Vagina (tissue), 2 donors: ENCODE results near the gene NTSR1. TPM values are rescaled to one million over a fixed set of nuclear protein-coding genes. Genes with fewer than 3 reads are reported as not detected.

Source experiments
- DNase-seq, 2 donors: peaks; one replicate each; pipeline ENCODE4 v3.0.0-alpha.2; 2017; ENCODE audit errors: extremely low spot score in 2 of 2
- H3K27ac ChIP-seq: fragments of 200-600 bp; sonication (generic); one replicate; pipeline ENCODE4 v1.5.1; 2019
- H3K27me3 ChIP-seq: fragments of 200-600 bp; sonication (generic); one replicate; pipeline ENCODE4 v1.5.1; 2019
- H3K36me3 ChIP-seq, 2 donors: fragments of 200-600 bp; sonication (generic); one replicate each; pipeline ENCODE4 v1.5.1; 2017 to 2019
- H3K4me1 ChIP-seq: fragments of 200-600 bp; sonication (generic); one replicate; pipeline ENCODE4 v1.5.1; 2019
- H3K4me3 ChIP-seq, 2 donors: fragments of 200-600 bp; sonication (generic); 1 replicate in 1 of 2; 2 replicates in 1 of 2; pipeline ENCODE4 v1.5.1; 2016 to 2019
- H3K9me3 ChIP-seq: fragments of 200-600 bp; sonication (generic); one replicate; pipeline ENCODE4 v1.5.1; 2019
- POLR2A ChIP-seq, 2 donors: fragments of 450-650 bp; IDR thresholded peaks; one replicate each; pipeline ENCODE4 v1.6.1; 2017; ENCODE audit warnings: antibody characterized with exemption in 2 of 2, mild to moderate bottlenecking in 2 of 2, moderate library complexity in 2 of 2
- POLR2AphosphoS5 ChIP-seq, 2 donors: sonication (generic); formaldehyde crosslinking; IDR thresholded peaks; one replicate each; pipeline ENCODE4 v1.9.0; 2017; ENCODE audit warnings: antibody characterized with exemption in 2 of 2, mild to moderate bottlenecking in 2 of 2, low read depth in 1 of 2; ENCODE audit not compliant: insufficient read depth in 1 of 2
- intact Hi-C: fragments of 100-400 bp; cut with DNase I; formaldehyde crosslinking; loops from one replicate; pipeline ENCODE4 v1.15.1; 2023
- total RNA-seq: library from RNA; depleted of rRNA; stranded (reverse); fragments of >200 nt; gene quantifications from one replicate; pipeline ENCODE4 v1.2.3, GENCODE V29; 2016
- TF ChIP-seq, protein P1 (sequence below), 3 experiments: fragments of 450-650 bp in 2 of 3; fragments of 200-600 bp in 1 of 3; sonication (generic) in 1 of 3; IDR thresholded peaks; one replicate each; pipeline ENCODE4 v1.5.1; 2017 to 2019; ENCODE audit warnings: antibody characterized with exemption in 3 of 3, mild to moderate bottlenecking in 2 of 3, moderate library complexity in 2 of 3

Gene NTSR1
- total RNA-seq, 1 donor from 2014 or later = 0.49 TPM

DNA sequence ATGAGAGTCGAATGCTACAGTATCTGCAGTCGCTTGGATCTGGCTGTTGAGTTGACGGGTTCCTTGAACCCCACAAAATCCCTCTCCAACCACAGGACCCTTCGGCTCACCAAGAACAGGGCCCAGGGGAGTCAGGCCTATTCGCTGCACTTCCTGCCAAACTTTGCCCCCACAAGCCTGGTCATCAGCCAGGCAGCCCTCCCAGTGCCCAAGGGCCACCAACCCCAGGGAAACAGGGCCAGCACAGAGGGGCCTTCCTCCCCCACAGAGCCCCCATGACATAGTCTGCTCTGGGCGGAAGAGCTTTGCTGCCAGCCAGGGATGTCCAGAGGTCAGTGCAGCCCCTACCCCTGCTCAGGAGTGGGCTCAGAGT, 53.1 kb downstream of the NTSR1 start:
- Histone ChIP-seq H3K27ac (no peak overlapping the region), H3K27me3 (no peaks in the 10 kb centered on the region)
- intact Hi-C loops = no loop called here

DNA sequence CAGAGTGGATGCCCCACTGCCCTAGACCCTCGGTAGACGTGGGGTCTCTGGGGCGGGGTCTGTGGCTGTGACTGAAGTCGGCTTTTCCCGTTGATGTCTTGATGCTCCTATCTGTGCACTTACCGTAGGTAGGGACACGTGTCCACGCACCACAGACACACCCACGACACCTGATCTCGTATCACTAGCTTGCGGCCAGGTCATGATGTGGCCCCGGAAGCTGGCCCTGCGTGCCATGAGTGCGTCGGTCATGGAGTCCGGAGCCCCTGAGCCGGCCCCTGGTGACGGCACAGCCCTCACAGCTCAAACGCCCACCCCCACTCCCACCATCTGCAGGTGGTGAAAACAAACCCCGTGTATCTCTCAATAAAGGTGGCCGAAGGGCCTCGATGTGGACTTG, 53.7 kb downstream of the NTSR1 start:
- no peaks in the 10 kb centered on the region for H3K9me3 ChIP-seq
- no peaks in the 10 kb centered on the region for H3K4me1 ChIP-seq
- no peak for DNase-seq
- no peak overlapping the region for H3K4me3 ChIP-seq
- no peaks in the 10 kb centered on the region for H3K27me3 ChIP-seq
- H3K36me3 ChIP-seq = no peaks in the 10 kb centered on the region
- no peak for TF ChIP-seq POLR2AphosphoS5 (IDR thresholded peaks at IDR 0.05; ENCODE audit: insufficient read depth in 1 of 2, low read depth in 1 of 2)
- H3K27ac ChIP-seq = no peak overlapping the region
- intact Hi-C loops = no loop called here

More for the DNA sequence above, 53.1 kb downstream of the NTSR1 start:
- H3K4me1 ChIP-seq = no peaks in the 10 kb centered on the region
- DNase-seq = no peak
- H3K4me3 ChIP-seq = no peak overlapping the region
- H3K36me3 ChIP-seq = no peaks in the 10 kb centered on the region
- H3K9me3 ChIP-seq = no peaks in the 10 kb centered on the region
- TF ChIP-seq, protein P1, sequence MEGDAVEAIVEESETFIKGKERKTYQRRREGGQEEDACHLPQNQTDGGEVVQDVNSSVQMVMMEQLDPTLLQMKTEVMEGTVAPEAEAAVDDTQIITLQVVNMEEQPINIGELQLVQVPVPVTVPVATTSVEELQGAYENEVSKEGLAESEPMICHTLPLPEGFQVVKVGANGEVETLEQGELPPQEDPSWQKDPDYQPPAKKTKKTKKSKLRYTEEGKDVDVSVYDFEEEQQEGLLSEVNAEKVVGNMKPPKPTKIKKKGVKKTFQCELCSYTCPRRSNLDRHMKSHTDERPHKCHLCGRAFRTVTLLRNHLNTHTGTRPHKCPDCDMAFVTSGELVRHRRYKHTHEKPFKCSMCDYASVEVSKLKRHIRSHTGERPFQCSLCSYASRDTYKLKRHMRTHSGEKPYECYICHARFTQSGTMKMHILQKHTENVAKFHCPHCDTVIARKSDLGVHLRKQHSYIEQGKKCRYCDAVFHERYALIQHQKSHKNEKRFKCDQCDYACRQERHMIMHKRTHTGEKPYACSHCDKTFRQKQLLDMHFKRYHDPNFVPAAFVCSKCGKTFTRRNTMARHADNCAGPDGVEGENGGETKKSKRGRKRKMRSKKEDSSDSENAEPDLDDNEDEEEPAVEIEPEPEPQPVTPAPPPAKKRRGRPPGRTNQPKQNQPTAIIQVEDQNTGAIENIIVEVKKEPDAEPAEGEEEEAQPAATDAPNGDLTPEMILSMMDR (IDR thresholded peaks at IDR 0.05) = no peak
- TF ChIP-seq POLR2A (IDR thresholded peaks at IDR 0.05) (no peak), POLR2AphosphoS5 (IDR thresholded peaks at IDR 0.05; ENCODE audit: insufficient read depth in 1 of 2, low read depth in 1 of 2) (no peak)

DNA sequence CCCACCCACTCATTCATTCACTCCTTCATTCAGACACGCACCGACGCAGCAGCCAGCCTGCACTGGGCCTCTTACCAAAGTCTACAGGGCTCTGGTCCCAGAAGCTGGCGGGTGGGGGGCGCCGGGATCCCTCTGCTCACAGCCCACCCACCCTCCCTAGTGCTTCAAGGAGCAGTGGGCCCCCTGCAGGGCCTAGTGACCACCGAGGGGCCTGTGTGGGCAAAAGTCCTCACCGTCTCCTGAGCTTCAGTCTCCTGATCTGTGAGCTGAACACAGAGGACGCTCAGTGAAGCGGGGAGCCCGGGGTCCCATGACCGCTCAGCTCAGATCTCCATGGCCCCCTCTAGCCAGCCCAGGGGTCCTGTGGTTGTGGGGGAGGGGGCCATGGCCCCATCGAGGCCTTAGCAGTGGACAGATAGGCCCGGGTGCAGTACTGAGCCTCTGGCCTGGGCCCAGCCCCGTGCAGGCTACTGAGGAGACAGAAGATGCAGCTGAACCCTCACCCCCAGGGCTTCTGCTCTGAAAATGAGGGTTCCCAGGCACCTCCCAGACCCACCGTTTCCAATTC, 54.2 kb downstream of the NTSR1 start:
- Histone ChIP-seq H3K36me3 (no peaks in the 10 kb centered on the region), H3K27ac (no peak overlapping the region), H3K4me1 (peaks cover under 1% of the 10 kb centered on the region), H3K9me3 (no peaks in the 10 kb centered on the region), H3K4me3 (no peak overlapping the region), H3K27me3 (no peaks in the 10 kb centered on the region)
- no peak for DNase-seq
- intact Hi-C loops = no loop called here
- TF ChIP-seq, protein P1 (IDR thresholded peaks at IDR 0.05) = no peak
- TF ChIP-seq POLR2A (IDR thresholded peaks at IDR 0.05) = no peak
- TF ChIP-seq POLR2AphosphoS5 (IDR thresholded peaks at IDR 0.05; ENCODE audit: insufficient read depth in 1 of 2, low read depth in 1 of 2) = no peak

DNA sequence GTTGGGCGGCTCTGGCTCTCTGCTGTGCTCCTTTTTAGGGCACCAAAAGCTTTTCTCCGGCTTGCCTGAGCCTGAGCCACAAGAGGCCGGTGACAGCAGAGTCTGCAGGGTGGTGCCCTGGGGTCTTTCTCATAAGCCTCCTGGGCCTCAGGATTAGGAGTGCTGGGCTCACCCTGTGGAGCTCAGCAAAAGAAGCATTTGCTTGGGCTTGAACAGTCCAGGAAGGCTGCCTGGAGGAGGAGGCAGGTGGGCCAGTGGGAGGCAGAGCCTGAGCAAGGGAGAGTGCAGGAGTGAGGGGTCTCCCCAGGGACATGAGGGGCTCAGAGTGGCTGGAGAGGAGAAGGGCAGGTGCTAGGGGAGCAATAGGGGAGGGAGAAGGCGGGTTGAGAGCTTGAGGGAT, 54.8 kb downstream of the NTSR1 start:
- DNase-seq = no peak
- intact Hi-C loops = no loop called here
- Histone ChIP-seq H3K27me3 (no peaks in the 10 kb centered on the region), H3K27ac (no peak overlapping the region), H3K4me1 (peaks cover 5% of the 10 kb centered on the region), H3K4me3 (no peak overlapping the region), H3K36me3 (no peaks in the 10 kb centered on the region), H3K9me3 (no peaks in the 10 kb centered on the region)
- TF ChIP-seq, protein P1 (IDR thresholded peaks at IDR 0.05) = no peak
- TF ChIP-seq POLR2A (IDR thresholded peaks at IDR 0.05) (no peak), POLR2AphosphoS5 (IDR thresholded peaks at IDR 0.05; ENCODE audit: insufficient read depth in 1 of 2, low read depth in 1 of 2) (no peak)

DNA sequence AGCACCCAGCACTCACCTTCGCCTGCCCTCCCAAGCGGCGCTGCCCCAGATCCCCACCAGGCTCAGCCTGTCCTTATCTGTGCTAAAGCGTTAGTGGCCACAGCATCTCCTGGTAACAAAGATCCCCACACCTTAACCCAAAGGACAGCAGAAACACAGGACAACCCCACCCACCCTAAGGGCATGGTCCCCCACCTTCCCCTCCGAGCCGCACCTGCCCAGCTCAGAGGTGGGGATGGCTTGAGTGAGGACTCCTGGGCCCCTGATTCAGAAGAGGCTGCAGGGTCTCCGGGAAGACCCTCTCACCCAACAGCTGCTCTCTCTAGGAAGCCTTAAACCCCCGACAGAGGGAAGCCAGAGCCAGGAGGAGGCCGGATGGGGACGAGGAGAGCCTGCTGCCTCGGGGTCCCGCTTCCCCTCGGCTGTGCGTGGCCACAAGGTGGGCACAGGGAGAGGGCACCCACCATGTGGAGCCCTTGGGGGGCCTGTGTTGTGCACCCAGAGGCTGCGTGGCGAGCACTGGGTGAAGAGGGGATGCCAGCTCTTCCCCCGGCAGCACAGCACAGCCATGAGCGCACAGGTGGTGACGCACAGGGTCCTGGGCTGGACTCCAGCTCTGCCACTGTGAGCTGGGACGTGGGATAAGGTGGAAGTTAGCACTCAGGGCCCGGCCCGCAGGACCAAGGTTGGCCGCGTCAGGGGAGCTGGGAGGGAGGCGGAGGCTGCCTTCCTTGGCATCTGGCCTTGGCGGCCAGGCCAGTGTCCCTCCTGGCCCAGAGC, 55.7 kb downstream of the NTSR1 start:
- H3K9me3 ChIP-seq = no peaks in the 10 kb centered on the region
- no peak for DNase-seq
- no peak overlapping the region for H3K4me3 ChIP-seq
- TF ChIP-seq POLR2AphosphoS5 (IDR thresholded peaks at IDR 0.05; ENCODE audit: insufficient read depth in 1 of 2, low read depth in 1 of 2) = no peak
- TF ChIP-seq, protein P1 (IDR thresholded peaks at IDR 0.05) = no peak
- TF ChIP-seq POLR2A (IDR thresholded peaks at IDR 0.05) = no peak
- H3K27me3 ChIP-seq = no peaks in the 10 kb centered on the region
- H3K4me1 ChIP-seq = peaks cover 8% of the 10 kb centered on the region
- no peak overlapping the region for H3K27ac ChIP-seq
- intact Hi-C loops = no loop called here
- no peaks in the 10 kb centered on the region for H3K36me3 ChIP-seq
